Endodermal cell (in vitro differentiated cells): Measurements from ENCODE around the gene HAUS7. TPM values are rescaled to one million over a fixed set of nuclear protein-coding genes. Genes with fewer than 3 reads are reported as not detected.

Experiments
- DNase-seq: peaks from one replicate; pipeline ENCODE4 v3.0.0-alpha.2; 2017
- H3K27ac ChIP-seq: 2 replicates; pipeline ENCODE4 v1.5.1; 2013; ENCODE audit warnings: mild to moderate bottlenecking, low read depth, low read length, moderate library complexity
- H3K27me3 ChIP-seq: 2 replicates; pipeline ENCODE4 v1.6.1; 2013; ENCODE audit warnings: mild to moderate bottlenecking, low read length, moderate library complexity; ENCODE audit not compliant: insufficient read depth, control insufficient read depth, poor library complexity, severe bottlenecking
- H3K36me3 ChIP-seq: 2 replicates; pipeline ENCODE4 v1.7.0; 2013; ENCODE audit warnings: mild to moderate bottlenecking, low read length, moderate library complexity; ENCODE audit not compliant: control insufficient read depth, insufficient read depth
- H3K4me1 ChIP-seq: one replicate; pipeline ENCODE4 v1.7.0; 2013; ENCODE audit warnings: low read length; ENCODE audit not compliant: control insufficient read depth, insufficient read depth
- H3K4me3 ChIP-seq: 2 replicates; pipeline ENCODE4 v1.5.1; 2013; ENCODE audit warnings: mild to moderate bottlenecking, low read length, moderate library complexity
- H3K9ac ChIP-seq: 2 replicates; pipeline ENCODE4 v1.6.1; 2013; ENCODE audit warnings: mild to moderate bottlenecking, low read length, moderate library complexity; ENCODE audit not compliant: poor library complexity, severe bottlenecking; ENCODE audit errors: extremely low read depth
- H3K9me3 ChIP-seq: 2 replicates; pipeline ENCODE4 v1.6.1; 2013; ENCODE audit warnings: mild to moderate bottlenecking, low read length, moderate library complexity; ENCODE audit not compliant: control insufficient read depth
- H3K27ac Mint-ChIP-seq: 2 replicates; pipeline ENCODE4 v1.8.0; 2020; ENCODE audit warnings: mixed read lengths
- H3K27me3 Mint-ChIP-seq: 2 replicates; pipeline ENCODE4 v1.8.0; 2021; ENCODE audit warnings: mild to moderate bottlenecking, mixed read lengths; ENCODE audit not compliant: insufficient read depth
- H3K36me3 Mint-ChIP-seq: 2 replicates; pipeline ENCODE4 v1.8.0; 2020; ENCODE audit warnings: low read depth, mixed read lengths
- H3K4me1 Mint-ChIP-seq: 2 replicates; pipeline ENCODE4 v1.8.0; 2020; ENCODE audit warnings: mixed read lengths
- H3K4me3 Mint-ChIP-seq: 2 replicates; pipeline ENCODE4 v1.8.0; 2020; ENCODE audit warnings: mild to moderate bottlenecking, moderate library complexity, mixed read lengths
- H3K9me3 Mint-ChIP-seq: 2 replicates; pipeline ENCODE4 v1.8.0; 2020; ENCODE audit warnings: mild to moderate bottlenecking, mixed read lengths
- CTCF ChIP-seq: fragments of 200-600 bp; sonication (generic); conservative IDR thresholded peaks from 2 replicates; pipeline ENCODE4 v1.5.0; 2021; ENCODE audit warnings: antibody characterized with exemption, mild to moderate bottlenecking
- WGBS, 2 experiments: methylation state at CpG; one replicate each; pipeline versions ENCODE4 v1.1.5 to v1.1.7; 2013; ENCODE audit warnings: missing lambda C conversion rate in 2 of 2, mixed read lengths in 1 of 2; ENCODE audit not compliant: insufficient coverage in 1 of 2, insufficient read length in 1 of 2; 5-methylcytosine and 5-hydroxymethylcytosine counted together
- total RNA-seq, 2 donors: library from RNA; stranded (reverse); fragmentation: NEBNext Ultra II Directional in 1 of 2; extraction: Animal tissue kit (Norgen Biotek cat#: 25700) in 1 of 2; gene quantifications; 2 replicates in 1 of 2; 3 replicates in 1 of 2; pipeline ENCODE4 v1.2.1, GENCODE V29; 2021

The HAUS7 gene
- total RNA-seq, 2 donors from 2014 or later, result 28.7 to 30.9 TPM

DNA sequence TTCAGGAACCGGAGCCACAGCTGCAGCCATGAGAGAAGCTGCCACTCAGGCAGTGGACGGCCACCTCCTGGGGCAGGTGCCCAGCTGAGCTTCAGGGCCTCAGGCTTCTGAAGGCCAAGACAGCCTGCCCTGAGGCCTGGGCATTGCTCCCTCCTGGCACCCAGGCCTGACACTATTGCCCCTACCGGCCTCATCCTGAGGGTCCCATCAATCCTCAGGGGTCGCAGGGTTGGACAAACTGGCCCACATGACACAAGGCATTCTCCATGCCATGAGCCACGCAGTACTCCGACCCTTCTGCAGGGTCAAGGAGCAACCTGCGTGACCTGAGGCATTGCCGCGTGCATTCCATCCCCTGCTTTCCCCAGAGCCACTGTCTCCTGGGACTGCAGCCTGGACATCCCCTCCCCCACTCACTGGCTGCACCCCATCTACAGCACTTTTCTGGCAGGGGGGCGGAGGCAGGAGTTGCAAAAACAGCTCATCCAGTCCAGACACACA lies 62.1 kb downstream of the HAUS7 start:
- Mint-ChIP-seq H3K27me3 (peaks cover 36% of the 10 kb centered on the region), H3K9me3 (peaks cover 61% of the 10 kb centered on the region), H3K27ac (no peak overlapping the region), H3K36me3 (no peaks in the 10 kb centered on the region), H3K4me3 (no peak overlapping the region), H3K4me1 (no peaks in the 10 kb centered on the region)
- no peak for TF ChIP-seq CTCF
- Histone ChIP-seq H3K9me3 (no peaks in the 10 kb centered on the region), H3K4me3 (no peak overlapping the region), H3K27ac (no peak overlapping the region), H3K4me1 (no peaks in the 10 kb centered on the region), H3K9ac (no peak overlapping the region), H3K27me3 (peaks cover 23% of the 10 kb centered on the region), H3K36me3 (no peaks in the 10 kb centered on the region)
- WGBS, 2 experiments, result 88 to 89% methylated on average over 3 to 10 of the region's 10 CpGs
- no peak for DNase-seq

- H3K9ac ChIP-seq, result no peak overlapping the region
- WGBS, 2 experiments, result 95% methylated on average over 3 of the region's 3 CpGs; no CpG with 5 or more reads in 1 of the 2 experiments
- Mint-ChIP-seq H3K4me1 (no peaks in the 10 kb centered on the region), H3K9me3 (peaks cover 66% of the 10 kb centered on the region), H3K27me3 (peaks cover 36% of the 10 kb centered on the region), H3K4me3 (no peak overlapping the region), H3K27ac (no peak overlapping the region), H3K36me3 (no peaks in the 10 kb centered on the region)
- DNase-seq, result no peak
- TF ChIP-seq CTCF, result no peak
- H3K36me3 ChIP-seq, result no peaks in the 10 kb centered on the region
- no peaks in the 10 kb centered on the region for H3K9me3 ChIP-seq
- H3K4me3 ChIP-seq, result no peak overlapping the region
- no peaks in the 10 kb centered on the region for H3K4me1 ChIP-seq
- peaks cover 26% of the 10 kb centered on the region for H3K27me3 ChIP-seq
- H3K27ac ChIP-seq, result no peak overlapping the region
Observed at GRCh38 chrX:153407736-153408135, 62.6 kb downstream of the HAUS7 start.

GRCh38 chrX:153406903-153407302 lies 63.5 kb downstream of the HAUS7 start:
- no peaks in the 10 kb centered on the region for H3K9me3 ChIP-seq
- Mint-ChIP-seq H3K27ac (no peak overlapping the region), H3K4me3 (no peak overlapping the region), H3K4me1 (no peaks in the 10 kb centered on the region), H3K36me3 (no peaks in the 10 kb centered on the region), H3K27me3 (peaks cover 30% of the 10 kb centered on the region), H3K9me3 (peaks cover 64% of the 10 kb centered on the region)
- H3K9ac ChIP-seq, result no peak overlapping the region
- no peak overlapping the region for H3K4me3 ChIP-seq
- H3K36me3 ChIP-seq, result no peaks in the 10 kb centered on the region
- no peak for TF ChIP-seq CTCF
- H3K4me1 ChIP-seq, result no peaks in the 10 kb centered on the region
- no peak overlapping the region for H3K27ac ChIP-seq
- peaks cover 18% of the 10 kb centered on the region for H3K27me3 ChIP-seq
- WGBS, 2 experiments, result 88 to 100% methylated on average over 2 to 7 of the region's 7 CpGs
- DNase-seq, result no peak
